Measurements from ENCODE around the gene LRP5. TPM values are rescaled to one million over a fixed set of nuclear protein-coding genes. Genes with fewer than 3 reads are reported as not detected.

The LRP5 gene
- total and polyA plus RNA-seq, 5 experiments from 2014 or later, result 0.19 to 3.6 (median 1.4) TPM

GRCh38 chr11:68373815-68374501 lies 61.6 kb downstream of the LRP5 start:
- Mint-ChIP-seq H3K9me3 (no peaks in the 10 kb centered on the region), H3K4me3 (peak overlapping the region in 1 of 10 donors; percentile 24), H3K27ac (peak overlapping the region in 1 of 10 donors; percentile 22), H3K4me1 (peaks cover 0 to 37% (median 3%) of the 10 kb centered on the region in 4 donors), H3K36me3 (peaks cover 0 to 2% (median 0%) of the 10 kb centered on the region in 3 donors), H3K27me3 (peaks cover 0 to 2% (median 0%) of the 10 kb centered on the region in 5 donors)
- DNase-seq, result no peak
- POLR2A ChIA-PET, result no interaction called here
- no peak for ATAC-seq

- ATAC-seq, result no peak
- Mint-ChIP-seq H3K27ac (peak overlapping the region in 2 of 10 donors; percentile 22 to 41), H3K9me3 (no peaks in the 10 kb centered on the region), H3K4me3 (peak overlapping the region in 1 of 10 donors; percentile 24), H3K4me1 (peaks cover under 1 to 34% (median 3%) of the 10 kb centered on the region in 4 donors), H3K36me3 (peaks cover 0 to 2% (median 0%) of the 10 kb centered on the region in 3 donors), H3K27me3 (peaks cover 0 to 2% (median 0%) of the 10 kb centered on the region in 5 donors)
- DNase-seq, result no peak
- POLR2A ChIA-PET, result no interaction called here
Measured at GRCh38 chr11:68374531-68374930, 62.1 kb downstream of the LRP5 start.

DNA sequence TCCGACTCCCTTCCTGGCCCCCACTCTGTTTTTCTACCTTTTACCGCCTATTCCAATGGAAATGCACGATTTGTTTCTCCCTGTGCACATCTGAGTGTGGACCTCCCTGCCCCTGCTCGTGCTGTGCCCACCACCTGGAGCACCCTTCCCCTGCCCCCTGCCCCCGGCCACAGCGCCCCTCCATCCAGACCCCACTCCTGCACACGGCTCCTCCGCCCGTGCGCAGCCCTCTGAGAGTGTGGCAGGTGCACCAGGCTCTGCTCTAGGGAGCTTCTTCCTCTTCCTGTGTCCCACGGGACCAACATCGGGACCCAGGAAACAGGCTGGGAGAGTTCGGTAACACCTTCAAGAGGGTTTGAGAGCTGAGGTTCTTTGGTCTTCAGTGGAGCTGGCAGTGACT lies 62.9 kb downstream of the LRP5 start:
- POLR2A ChIA-PET, result no interaction called here
- H3K27ac Mint-ChIP-seq, result no peak overlapping the region
- DNase-seq, result no peak
- H3K4me1 Mint-ChIP-seq, result peaks cover 8 to 42% (median 10%) of the 10 kb centered on the region in 4 donors
- peaks cover 0 to 7% (median 1%) of the 10 kb centered on the region in 5 donors for H3K27me3 Mint-ChIP-seq
- H3K36me3 Mint-ChIP-seq, result peaks cover 0 to 2% (median 0%) of the 10 kb centered on the region in 3 donors
- no peak overlapping the region for H3K4me3 Mint-ChIP-seq
- ATAC-seq, result no peak
- H3K9me3 Mint-ChIP-seq, result no peaks in the 10 kb centered on the region

DNA sequence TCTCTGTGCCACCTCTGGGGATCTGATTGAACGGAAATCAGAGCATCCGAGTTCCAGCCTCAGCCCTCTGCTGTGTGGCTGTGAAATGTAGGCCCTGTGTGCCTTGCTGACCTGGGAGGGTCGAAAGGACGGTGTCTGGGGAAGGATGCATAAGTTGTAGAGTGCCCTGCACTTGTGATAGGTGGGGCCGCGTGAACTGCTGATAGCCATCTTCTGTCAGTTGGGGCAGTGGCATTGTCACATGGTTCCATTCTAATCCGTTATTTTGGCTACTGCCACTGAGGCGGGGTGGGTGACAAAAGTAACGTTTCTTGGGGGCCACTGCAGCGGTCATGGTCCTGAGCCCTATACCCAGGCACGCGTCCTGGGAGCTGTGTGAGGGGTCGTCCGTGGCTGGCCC lies 63.4 kb downstream of the LRP5 start:
- POLR2A ChIA-PET, result no interaction called here
- Mint-ChIP-seq H3K27me3 (peaks cover 0 to 11% (median 1%) of the 10 kb centered on the region in 5 donors), H3K4me3 (no peak overlapping the region), H3K36me3 (peaks cover 0 to 2% (median 0%) of the 10 kb centered on the region in 3 donors), H3K4me1 (peaks cover 12 to 42% (median 15%) of the 10 kb centered on the region in 4 donors), H3K9me3 (no peaks in the 10 kb centered on the region), H3K27ac (peak overlapping the region in 1 of 10 donors; percentile 60)
- DNase-seq (no peak), ATAC-seq (no peak)

GRCh38 chr11:68377389-68377795 lies 65.0 kb downstream of the LRP5 start:
- ATAC-seq, result no peak
- POLR2A ChIA-PET, result interaction anchor here (0.6 kb wide), 1 partner anchor 158 kb away, joined by 3 read pairs; no protein-coding TSS in a partner anchor
- no peaks in the 10 kb centered on the region for H3K9me3 Mint-ChIP-seq
- no peak overlapping the region for H3K4me3 Mint-ChIP-seq
- peaks cover 0 to 11% (median 1%) of the 10 kb centered on the region in 5 donors for H3K27me3 Mint-ChIP-seq
- peaks cover 16 to 35% (median 19%) of the 10 kb centered on the region in 4 donors for H3K4me1 Mint-ChIP-seq
- no peak for DNase-seq
- no peak overlapping the region for H3K27ac Mint-ChIP-seq
- no peaks in the 10 kb centered on the region for H3K36me3 Mint-ChIP-seq

DNA sequence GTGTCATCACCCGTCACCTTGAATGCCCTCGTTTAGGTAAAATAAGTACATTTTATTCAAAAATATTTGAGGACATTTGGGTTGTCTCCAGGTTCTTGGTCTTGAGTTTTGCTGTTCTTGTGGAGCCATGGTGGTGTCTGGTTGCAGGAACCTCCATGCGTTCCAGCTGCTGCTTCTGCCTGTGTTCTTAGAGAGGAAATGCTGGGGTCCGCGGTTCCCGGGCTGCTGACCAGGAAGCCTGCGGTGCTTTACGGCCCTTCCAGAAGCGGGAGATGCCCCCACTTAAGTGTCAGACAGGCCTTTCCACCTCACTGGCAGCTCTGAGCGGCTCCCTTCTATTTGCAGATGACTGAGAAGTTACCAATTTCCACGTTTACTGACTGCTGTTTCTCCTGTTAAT lies 66.8 kb downstream of the LRP5 start:
- Mint-ChIP-seq H3K4me3 (no peak overlapping the region), H3K4me1 (peaks cover 19 to 26% (median 22%) of the 10 kb centered on the region in 4 donors), H3K27ac (no peak overlapping the region), H3K36me3 (no peaks in the 10 kb centered on the region), H3K27me3 (peaks cover 0 to 11% (median 1%) of the 10 kb centered on the region in 5 donors), H3K9me3 (no peaks in the 10 kb centered on the region)
- no peak for DNase-seq
- ATAC-seq, result no peak
- POLR2A ChIA-PET, result no interaction called here

DNA sequence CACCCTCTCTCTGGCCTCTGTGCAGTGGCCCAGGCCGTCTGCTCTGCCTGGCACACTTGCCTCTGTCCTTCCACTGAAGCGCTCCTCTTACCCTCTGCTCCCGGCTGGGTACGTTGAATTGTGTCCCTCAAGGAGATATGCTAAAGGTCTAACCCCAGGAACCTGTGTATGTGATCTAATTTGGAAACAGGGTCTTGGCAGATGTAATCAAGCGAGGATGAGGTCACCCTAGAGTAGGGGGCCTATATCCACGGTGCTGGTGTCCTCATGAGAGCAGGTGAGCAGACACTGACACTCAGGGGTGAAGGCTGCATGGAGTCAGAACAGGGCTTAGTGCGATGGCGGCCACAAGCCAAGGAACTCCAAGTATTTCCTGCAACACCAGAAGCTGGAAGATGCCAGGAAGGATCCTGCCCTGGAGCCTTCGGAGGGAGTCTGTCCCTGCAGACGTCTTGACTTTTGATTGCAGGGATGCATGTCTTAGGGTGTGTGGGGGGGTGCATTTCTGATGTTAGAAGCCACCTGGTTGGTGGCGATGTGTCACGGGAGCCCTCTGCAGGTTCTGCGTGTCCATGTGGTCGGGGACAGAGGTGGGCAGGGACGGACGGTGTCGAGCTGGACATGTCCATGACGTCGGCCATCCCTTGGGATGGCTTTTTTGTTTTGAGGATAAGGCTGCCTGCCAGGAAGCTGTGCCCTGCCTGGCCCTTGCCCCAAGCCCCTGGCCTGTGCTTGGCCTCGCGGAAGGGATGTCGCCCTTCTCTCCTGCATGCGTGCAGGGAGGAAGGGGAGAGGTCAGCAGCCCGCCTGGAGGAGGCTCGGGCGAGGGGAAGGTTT lies 68.6 kb downstream of the LRP5 start:
- H3K9me3 Mint-ChIP-seq, result no peaks in the 10 kb centered on the region
- POLR2A ChIA-PET, result interaction anchor here (0.6 to 1.0 kb wide), 2 partner anchors 55 to 127 kb away, joined by 3 read pairs; no protein-coding TSS in a partner anchor

GRCh38 chr11:68381716-68382115 lies 69.3 kb downstream of the LRP5 start:
- no peaks in the 10 kb centered on the region for H3K9me3 Mint-ChIP-seq
- no peak overlapping the region for H3K4me3 Mint-ChIP-seq
- H3K27me3 Mint-ChIP-seq, result peaks cover 0 to 11% (median 1%) of the 10 kb centered on the region in 5 donors
- DNase-seq (no peak), ATAC-seq (no peak)
- POLR2A ChIA-PET, result interaction anchor here (1.0 kb wide), 1 partner anchor 56 kb away, joined by 3 read pairs; no protein-coding TSS in a partner anchor
- H3K27ac Mint-ChIP-seq, result no peak overlapping the region
- H3K4me1 Mint-ChIP-seq, result peaks cover 17 to 26% (median 21%) of the 10 kb centered on the region in 4 donors
- H3K36me3 Mint-ChIP-seq, result no peaks in the 10 kb centered on the region

More for the DNA sequence above, 68.6 kb downstream of the LRP5 start:
- Mint-ChIP-seq H3K4me1 (peaks cover 17 to 26% (median 21%) of the 10 kb centered on the region in 4 donors), H3K27ac (peak overlapping the region in 3 of 10 donors; percentile 14 to 85 (median 19)), H3K4me3 (peak overlapping the region in 8 of 10 donors; percentile 21 to 76 (median 50)), H3K27me3 (peaks cover 0 to 11% (median 1%) of the 10 kb centered on the region in 5 donors), H3K36me3 (no peaks in the 10 kb centered on the region)
- DNase-seq (no peak), ATAC-seq (no peak)

DNA sequence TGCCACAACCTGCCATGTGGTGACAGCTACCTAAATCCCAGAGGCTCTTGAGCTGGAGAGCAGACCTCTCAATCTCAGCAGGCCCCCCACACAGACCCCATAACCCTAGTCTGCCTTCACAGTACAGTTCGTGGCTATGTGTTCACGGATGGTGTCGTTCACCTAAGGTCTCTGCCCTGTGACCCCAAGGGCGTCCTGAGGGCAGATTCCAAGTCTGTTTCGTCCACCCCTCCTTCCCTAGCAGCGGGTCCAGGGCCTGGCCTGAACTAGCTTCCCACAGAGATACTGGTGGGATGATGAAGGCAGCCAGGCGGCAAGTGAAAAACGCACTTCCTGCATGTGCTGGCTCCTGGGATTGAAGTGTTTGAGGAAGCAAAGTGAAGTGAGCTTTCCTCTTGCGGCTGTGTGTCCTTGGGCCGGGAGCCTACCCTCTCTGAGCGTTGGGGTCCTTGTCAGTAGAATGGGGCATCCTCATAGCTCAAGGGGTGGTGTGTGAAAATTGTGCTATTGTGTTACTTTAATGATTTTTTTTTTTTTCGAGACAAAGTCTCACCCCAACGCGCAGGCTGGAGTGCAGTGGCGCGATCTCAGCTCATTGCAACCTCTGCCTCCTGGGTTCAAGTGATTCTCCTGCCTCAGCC lies 70.1 kb downstream of the LRP5 start:
- no peaks in the 10 kb centered on the region for H3K36me3 Mint-ChIP-seq
- H3K27me3 Mint-ChIP-seq, result peaks cover 0 to 11% (median 1%) of the 10 kb centered on the region in 5 donors
- H3K9me3 Mint-ChIP-seq, result no peaks in the 10 kb centered on the region
- DNase-seq (no peak), ATAC-seq (no peak)
- peaks cover 17 to 26% (median 21%) of the 10 kb centered on the region in 4 donors for H3K4me1 Mint-ChIP-seq
- POLR2A ChIA-PET, result no interaction called here
- peak overlapping the region in 1 of 10 donors; percentile 41 for H3K27ac Mint-ChIP-seq
- H3K4me3 Mint-ChIP-seq, result peak overlapping the region in 1 of 10 donors; percentile 20

GRCh38 chr11:68383976-68384501 lies 71.6 kb downstream of the LRP5 start:
- peaks cover 17 to 26% (median 21%) of the 10 kb centered on the region in 4 donors for H3K4me1 Mint-ChIP-seq
- no peak overlapping the region for H3K4me3 Mint-ChIP-seq
- H3K9me3 Mint-ChIP-seq, result no peaks in the 10 kb centered on the region
- ATAC-seq (peak in 1 of 2 donors; percentile 53), DNase-seq (peak; percentile 24 to 78 (median 58))
- H3K27ac Mint-ChIP-seq, result no peak overlapping the region
- POLR2A ChIA-PET, result interaction anchor here (0.6 kb wide), 1 partner anchor 84 kb away, joined by 5 read pairs; no protein-coding TSS in a partner anchor
- H3K36me3 Mint-ChIP-seq, result no peaks in the 10 kb centered on the region
- peaks cover 0 to 11% (median 1%) of the 10 kb centered on the region in 5 donors for H3K27me3 Mint-ChIP-seq

- Mint-ChIP-seq H3K9me3 (no peaks in the 10 kb centered on the region), H3K4me1 (peaks cover 17 to 25% (median 20%) of the 10 kb centered on the region in 4 donors), H3K4me3 (no peak overlapping the region), H3K36me3 (no peaks in the 10 kb centered on the region), H3K27ac (no peak overlapping the region), H3K27me3 (peaks cover 0 to 11% (median 1%) of the 10 kb centered on the region in 5 donors)
- ATAC-seq (no peak), DNase-seq (no peak)
- POLR2A ChIA-PET, result no interaction called here
Measured at GRCh38 chr11:68384530-68385081, 72.2 kb downstream of the LRP5 start.

- Mint-ChIP-seq H3K27me3 (peaks cover 0 to 7% (median 0%) of the 10 kb centered on the region in 5 donors), H3K9me3 (no peaks in the 10 kb centered on the region), H3K27ac (no peak overlapping the region), H3K36me3 (no peaks in the 10 kb centered on the region), H3K4me1 (peaks cover 13 to 20% (median 14%) of the 10 kb centered on the region in 4 donors), H3K4me3 (no peak overlapping the region)
- DNase-seq (no peak), ATAC-seq (no peak)
- POLR2A ChIA-PET, result no interaction called here
Measured at GRCh38 chr11:68385128-68385527, 72.7 kb downstream of the LRP5 start.

Data from naive thymus-derived CD8-positive, alpha-beta T cell (primary cell).